IPS DF 6.9 (cell line): ENCODE data around the gene AWAT2.

Experiments
- DNase-seq: peaks from one replicate; pipeline ENCODE4 v3.0.0-alpha.2; 2013; ENCODE audit warnings: low read depth, low spot score
- H3K27ac ChIP-seq: one replicate; pipeline ENCODE4 v1.5.1; 2013; ENCODE audit warnings: low read length, control low read depth
- H3K27me3 ChIP-seq: 2 replicates; pipeline ENCODE4 v1.6.1; 2013; ENCODE audit warnings: mild to moderate bottlenecking, low read length; ENCODE audit not compliant: control insufficient read depth, insufficient read depth
- H3K36me3 ChIP-seq: 2 replicates; pipeline ENCODE4 v1.6.1; 2013; ENCODE audit warnings: low read length; ENCODE audit not compliant: control insufficient read depth, insufficient read depth
- H3K4me1 ChIP-seq: 2 replicates; pipeline ENCODE4 v1.6.1; 2013; ENCODE audit warnings: low read length; ENCODE audit not compliant: control insufficient read depth, insufficient read depth
- H3K4me3 ChIP-seq: 2 replicates; pipeline ENCODE4 v1.5.1; 2013; ENCODE audit warnings: mild to moderate bottlenecking, low read length
- H3K9me3 ChIP-seq: 2 replicates; pipeline ENCODE4 v1.6.1; 2013; ENCODE audit warnings: low read length, inconsistent platforms; ENCODE audit not compliant: control insufficient read depth, insufficient read depth
- WGBS: extraction: QIAGEN DNeasy Blood & Tissue Kit; methylation state at CpG from one replicate; pipeline ENCODE4 v1.1.7; 2013; ENCODE audit warnings: mixed read lengths, missing lambda C conversion rate; ENCODE audit not compliant: insufficient read length, insufficient coverage; 5-methylcytosine and 5-hydroxymethylcytosine counted together

The AWAT2 gene

DNA sequence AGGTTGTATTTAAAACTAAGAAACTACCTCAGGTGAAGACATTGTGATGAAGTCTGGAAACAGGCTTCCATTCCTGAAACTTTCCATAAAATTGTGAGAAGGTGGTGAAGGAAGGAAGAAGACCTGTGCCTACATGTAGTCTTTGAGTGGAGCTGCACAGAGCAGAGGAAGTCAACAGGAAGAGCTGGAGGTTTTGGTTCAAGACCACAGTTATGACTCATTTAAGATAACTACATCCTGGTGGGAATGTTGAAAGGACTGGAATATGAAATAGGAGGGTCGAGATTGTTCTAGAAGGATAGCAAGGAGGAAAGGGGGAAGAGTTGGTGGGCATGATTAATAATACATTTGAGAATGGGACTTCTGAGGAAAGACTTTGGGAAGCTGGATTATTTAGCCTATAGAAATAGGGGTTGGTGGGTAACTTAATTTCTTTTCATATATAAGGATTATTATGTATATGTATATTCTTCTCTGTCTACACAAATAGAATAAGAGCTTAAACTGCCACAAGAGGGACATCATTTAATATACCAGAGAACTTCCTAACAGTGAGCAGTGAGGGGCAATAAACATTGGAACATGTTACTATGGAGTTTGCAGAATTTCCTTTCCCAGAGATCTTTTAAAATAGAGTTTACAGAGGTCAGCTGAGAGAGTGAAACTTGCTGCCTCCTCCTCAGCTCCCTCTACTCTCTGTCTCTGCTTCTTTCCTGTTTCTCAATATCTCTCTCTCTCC lies 23.5 kb downstream of the AWAT2 start:
- H3K27me3 ChIP-seq = no peaks in the 10 kb centered on the region
- no peaks in the 10 kb centered on the region for H3K9me3 ChIP-seq
- no peaks in the 10 kb centered on the region for H3K4me1 ChIP-seq
- H3K36me3 ChIP-seq = no peaks in the 10 kb centered on the region
- DNase-seq = no peak
- WGBS = no CpG with 5 or more reads among the region's 1 CpG
- H3K4me3 ChIP-seq = no peak overlapping the region
- no peak overlapping the region for H3K27ac ChIP-seq

DNA sequence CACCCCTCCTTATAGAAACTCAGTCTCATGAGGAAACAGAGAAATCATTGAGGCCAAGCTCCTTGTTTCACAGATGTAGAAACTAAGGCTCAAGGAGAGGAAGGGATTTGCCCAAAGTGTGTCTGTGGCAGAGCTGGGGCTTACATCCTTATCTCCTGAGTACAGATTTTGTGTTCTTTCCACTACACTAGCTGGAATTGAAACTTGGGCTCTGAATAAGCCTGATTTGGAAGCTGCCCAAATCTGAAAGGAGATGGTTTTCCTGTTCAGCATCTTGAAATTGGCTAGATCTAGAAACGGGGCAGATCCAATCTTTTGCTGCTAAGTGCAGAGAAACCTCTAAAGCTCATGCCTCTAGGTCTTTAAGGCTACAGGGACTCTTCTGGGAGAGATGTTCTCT lies 24.3 kb downstream of the AWAT2 start:
- DNase-seq = no peak
- Histone ChIP-seq H3K9me3 (no peaks in the 10 kb centered on the region), H3K36me3 (no peaks in the 10 kb centered on the region), H3K4me1 (no peaks in the 10 kb centered on the region), H3K27ac (no peak overlapping the region), H3K4me3 (no peak overlapping the region), H3K27me3 (no peaks in the 10 kb centered on the region)
- no CpG with 5 or more reads among the region's 1 CpG for WGBS

DNA sequence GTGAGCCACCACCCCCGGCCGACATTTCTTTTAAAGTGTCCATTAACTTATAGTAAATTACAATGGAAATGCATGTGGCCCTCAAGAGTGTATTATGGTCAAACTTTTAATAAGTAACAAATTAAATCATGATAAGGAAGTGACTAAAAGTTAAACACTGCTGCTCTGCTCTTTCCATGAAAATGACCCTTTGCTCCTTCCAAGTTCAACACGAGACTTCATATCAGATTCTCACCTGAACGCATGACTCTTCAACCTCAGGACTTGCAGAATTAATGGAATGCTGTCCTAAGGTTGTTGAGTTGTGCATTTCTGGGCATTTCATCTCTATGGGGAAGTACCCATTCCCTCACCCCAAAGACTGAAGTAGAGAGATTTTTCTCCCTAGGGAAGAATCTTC lies 27.1 kb downstream of the AWAT2 start:
- DNase-seq = no peak
- no CpG with 5 or more reads among the region's 4 CpGs for WGBS
- Histone ChIP-seq H3K27me3 (no peaks in the 10 kb centered on the region), H3K36me3 (no peaks in the 10 kb centered on the region), H3K27ac (no peak overlapping the region), H3K9me3 (no peaks in the 10 kb centered on the region), H3K4me3 (no peak overlapping the region), H3K4me1 (no peaks in the 10 kb centered on the region)

DNA sequence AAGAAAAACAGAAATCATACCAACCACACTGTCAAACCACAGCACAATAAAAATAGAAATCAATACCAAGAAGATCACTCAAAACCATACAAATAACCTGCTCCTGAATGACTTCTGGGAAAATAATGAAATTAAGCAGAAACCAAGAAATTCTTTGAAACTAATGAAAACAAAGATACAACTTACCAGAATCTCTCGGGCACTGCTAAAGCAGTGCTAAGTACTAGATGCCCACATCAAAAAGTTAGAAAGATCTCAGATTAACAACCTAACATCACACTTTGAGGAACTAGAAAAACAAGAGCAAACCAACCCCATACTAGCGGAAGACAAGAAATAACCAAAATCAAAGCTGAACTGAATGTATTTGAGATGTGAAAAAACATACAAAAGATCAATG lies 33.2 kb downstream of the AWAT2 start:
- DNase-seq = no peak
- Histone ChIP-seq H3K27me3 (no peaks in the 10 kb centered on the region), H3K4me3 (no peak overlapping the region), H3K9me3 (no peaks in the 10 kb centered on the region), H3K36me3 (no peaks in the 10 kb centered on the region), H3K27ac (no peak overlapping the region), H3K4me1 (no peaks in the 10 kb centered on the region)
- no CpG with 5 or more reads among the region's 2 CpGs for WGBS

DNA sequence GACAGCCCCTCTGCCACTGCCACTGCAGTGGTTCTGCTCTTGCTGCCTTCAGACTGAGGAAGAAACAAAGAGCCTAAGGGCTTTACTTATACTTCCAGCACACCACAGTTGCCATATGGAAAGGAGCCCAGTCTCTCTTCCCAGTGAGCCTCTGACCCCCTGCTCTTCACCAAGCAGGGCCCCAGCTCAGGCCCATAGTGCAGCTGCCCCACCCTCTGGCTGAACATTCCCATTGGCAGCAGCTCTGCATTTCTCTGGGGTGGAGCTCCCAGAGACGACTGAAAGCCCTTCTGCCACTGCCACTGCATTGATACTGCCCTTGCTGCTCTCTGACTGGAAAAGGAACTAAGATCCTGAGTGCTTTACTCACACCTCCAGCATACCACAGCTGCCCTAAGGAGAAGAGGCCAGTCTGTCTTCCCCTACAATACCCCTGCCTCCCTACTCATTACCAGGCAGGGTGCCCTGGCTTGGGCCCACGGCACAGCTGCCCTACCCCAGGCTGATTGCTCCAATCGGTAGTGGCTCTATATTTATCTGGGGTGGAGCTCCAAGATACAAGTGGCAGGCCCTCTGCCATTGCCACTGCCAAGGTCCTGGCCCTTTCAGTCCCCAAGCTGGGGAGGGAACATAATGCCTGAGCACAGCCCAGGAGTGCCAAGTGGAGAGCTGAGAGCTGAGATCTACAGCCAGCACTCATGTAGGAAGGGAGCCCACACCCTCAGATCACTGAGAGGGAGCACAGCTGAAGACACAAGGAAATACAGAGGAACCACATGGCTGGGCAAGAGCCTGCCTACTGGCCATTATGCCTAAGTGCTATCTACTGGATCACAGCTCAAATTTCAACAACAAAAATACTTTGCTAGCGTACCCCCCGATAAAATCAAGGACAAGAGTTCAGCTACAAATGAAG lies 36.0 kb downstream of the AWAT2 start:
- H3K9me3 ChIP-seq = no peaks in the 10 kb centered on the region

DNA sequence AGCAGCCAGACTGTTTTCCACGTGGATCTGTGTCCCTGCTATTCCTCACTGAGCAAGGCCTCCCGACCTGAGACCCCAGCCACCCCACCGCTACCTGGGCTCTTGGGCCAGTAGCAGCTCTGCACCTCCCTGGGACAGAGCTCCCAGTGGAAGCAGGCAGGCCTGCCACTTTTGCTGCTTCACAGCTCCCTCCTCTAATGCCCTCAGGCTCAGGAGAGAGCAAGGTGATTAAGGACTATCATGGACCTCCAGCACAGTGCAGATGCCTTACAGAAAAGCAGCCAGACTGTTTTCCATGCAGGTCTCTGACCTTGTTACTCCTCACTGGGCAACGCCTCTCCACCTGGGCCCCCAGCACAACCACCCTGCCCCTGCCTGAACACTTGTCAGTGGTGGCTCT lies 37.0 kb downstream of the AWAT2 start:
- DNase-seq = no peak
- no peaks in the 10 kb centered on the region for H3K9me3 ChIP-seq
- no peaks in the 10 kb centered on the region for H3K36me3 ChIP-seq
- H3K27ac ChIP-seq = no peak overlapping the region
- H3K4me3 ChIP-seq = no peak overlapping the region
- WGBS = no CpG with 5 or more reads among the region's 4 CpGs
- no peaks in the 10 kb centered on the region for H3K27me3 ChIP-seq
- H3K4me1 ChIP-seq = no peaks in the 10 kb centered on the region

More for the DNA sequence above, 36.0 kb downstream of the AWAT2 start:
- DNase-seq = no peak
- Histone ChIP-seq H3K36me3 (no peaks in the 10 kb centered on the region), H3K27me3 (no peaks in the 10 kb centered on the region), H3K27ac (no peak overlapping the region), H3K4me3 (no peak overlapping the region), H3K4me1 (no peaks in the 10 kb centered on the region)
- WGBS = no CpG with 5 or more reads among the region's 5 CpGs

DNA sequence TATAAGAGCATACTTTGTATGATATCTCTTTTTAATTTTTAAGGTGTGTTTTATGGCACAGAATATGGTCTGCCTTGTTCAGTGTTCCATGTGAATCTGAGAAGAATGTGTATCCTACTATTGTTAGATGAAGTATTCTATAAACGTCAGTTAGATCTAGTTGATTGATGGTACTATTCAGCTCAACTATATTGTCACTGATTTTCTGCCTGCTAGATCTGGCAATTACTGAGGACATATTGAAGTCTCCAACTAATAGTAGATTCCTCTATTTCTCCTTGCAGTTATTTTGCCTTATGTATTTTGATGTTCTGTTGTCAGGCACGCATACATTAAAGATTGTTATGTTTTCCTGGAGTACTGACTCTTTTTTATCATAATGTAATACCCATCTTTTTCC lies 39.8 kb downstream of the AWAT2 start:
- H3K4me3 ChIP-seq = no peak overlapping the region
- no peaks in the 10 kb centered on the region for H3K36me3 ChIP-seq
- no peaks in the 10 kb centered on the region for H3K9me3 ChIP-seq
- no peak overlapping the region for H3K27ac ChIP-seq
- no peaks in the 10 kb centered on the region for H3K4me1 ChIP-seq
- no peak for DNase-seq
- no peaks in the 10 kb centered on the region for H3K27me3 ChIP-seq
- WGBS = no CpG with 5 or more reads among the region's 2 CpGs

DNA sequence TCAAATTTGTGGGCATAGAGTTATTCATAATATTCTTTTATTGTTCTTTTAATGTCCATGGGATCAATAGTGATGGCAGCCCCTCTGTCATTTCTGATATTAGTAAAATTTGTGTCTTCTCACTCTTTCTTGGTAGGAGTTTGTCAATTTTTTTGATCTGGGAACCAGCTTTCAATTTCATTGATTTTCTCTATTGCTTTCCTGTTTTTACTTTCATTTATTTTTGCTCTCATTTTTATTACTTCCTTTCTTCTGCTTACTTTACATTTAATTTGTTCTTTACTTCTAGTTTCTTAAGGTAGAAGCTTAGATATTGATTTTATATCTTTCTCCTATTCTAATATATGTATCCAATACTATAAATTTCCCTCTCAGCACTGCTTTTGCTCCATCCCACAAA lies 40.7 kb downstream of the AWAT2 start:
- H3K4me3 ChIP-seq = no peak overlapping the region
- DNase-seq = no peak
- H3K4me1 ChIP-seq = no peaks in the 10 kb centered on the region
- no peaks in the 10 kb centered on the region for H3K36me3 ChIP-seq
- H3K27ac ChIP-seq = no peak overlapping the region
- no peaks in the 10 kb centered on the region for H3K27me3 ChIP-seq
- no peaks in the 10 kb centered on the region for H3K9me3 ChIP-seq

DNA sequence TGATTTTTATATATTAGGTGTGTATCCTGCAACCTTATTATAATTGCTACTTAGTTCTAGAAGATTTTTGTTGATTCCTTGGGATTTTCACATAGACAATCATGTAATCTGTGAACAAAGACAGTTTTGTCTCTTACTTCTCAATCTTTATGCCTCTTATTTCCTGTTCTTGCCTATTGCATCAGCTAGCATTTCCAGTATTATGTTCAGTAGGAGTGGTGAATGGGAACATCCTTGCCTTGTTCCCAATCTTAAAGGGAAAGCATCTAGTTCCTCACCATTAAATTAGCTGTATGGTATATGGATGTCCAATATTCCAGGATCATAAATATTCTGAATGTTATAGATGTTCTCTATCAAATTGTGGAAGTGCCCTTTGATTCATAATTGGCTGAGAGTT lies 41.8 kb downstream of the AWAT2 start:
- Histone ChIP-seq H3K9me3 (no peaks in the 10 kb centered on the region), H3K27ac (no peak overlapping the region), H3K4me1 (no peaks in the 10 kb centered on the region), H3K27me3 (no peaks in the 10 kb centered on the region), H3K4me3 (no peak overlapping the region), H3K36me3 (no peaks in the 10 kb centered on the region)
- no peak for DNase-seq

DNA sequence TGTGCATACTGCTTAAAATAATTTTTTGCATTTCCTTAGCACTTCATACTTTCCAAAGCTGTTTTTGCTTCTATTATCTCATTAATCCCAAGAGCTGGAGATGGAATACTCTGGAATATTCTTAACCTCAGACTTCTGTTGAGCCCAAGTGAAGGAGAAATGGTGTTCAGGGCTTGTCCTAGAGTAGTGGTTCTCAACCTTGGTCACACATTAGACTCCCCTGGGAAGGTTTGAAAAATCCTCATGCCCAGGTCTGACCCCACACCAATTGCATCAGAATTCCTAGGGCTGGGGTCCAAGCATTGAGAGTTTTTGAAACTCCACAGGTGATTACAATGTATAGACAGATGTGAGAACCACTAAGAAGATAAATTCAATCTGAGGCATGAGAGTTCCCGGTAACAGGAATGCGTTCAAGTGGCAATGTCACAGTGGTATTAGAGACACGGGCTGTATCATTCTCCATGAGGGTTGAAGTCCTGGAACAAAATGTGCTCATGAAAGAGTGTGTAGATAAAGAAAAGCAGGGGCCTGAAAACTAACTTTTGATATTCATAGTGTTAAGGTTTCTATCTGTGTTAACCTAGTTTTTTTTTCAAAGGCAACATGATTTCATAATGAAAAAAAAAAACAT lies 47.9 kb downstream of the AWAT2 start:
- Histone ChIP-seq H3K27ac (no peak overlapping the region), H3K4me3 (no peak overlapping the region), H3K9me3 (no peaks in the 10 kb centered on the region), H3K27me3 (no peaks in the 10 kb centered on the region), H3K4me1 (no peaks in the 10 kb centered on the region), H3K36me3 (no peaks in the 10 kb centered on the region)
- no peak for DNase-seq
- WGBS = no CpG with 5 or more reads among the region's 3 CpGs
